NCI-H187 treated with DMSO at 0.1 percent for 48 hours (cell line): ENCODE measurements around the gene SLC43A3.
"Not testable (repeated sequence)": the region's sequence is repeated elsewhere in the genome, so short reads cannot be mapped to it uniquely, and the experiment has no call there.

Experiments used
- DNase-seq: peaks from one replicate; lab custom pipeline; 2025; lab: John Stamatoyannopoulos, UW

The SLC43A3 gene

DNA sequence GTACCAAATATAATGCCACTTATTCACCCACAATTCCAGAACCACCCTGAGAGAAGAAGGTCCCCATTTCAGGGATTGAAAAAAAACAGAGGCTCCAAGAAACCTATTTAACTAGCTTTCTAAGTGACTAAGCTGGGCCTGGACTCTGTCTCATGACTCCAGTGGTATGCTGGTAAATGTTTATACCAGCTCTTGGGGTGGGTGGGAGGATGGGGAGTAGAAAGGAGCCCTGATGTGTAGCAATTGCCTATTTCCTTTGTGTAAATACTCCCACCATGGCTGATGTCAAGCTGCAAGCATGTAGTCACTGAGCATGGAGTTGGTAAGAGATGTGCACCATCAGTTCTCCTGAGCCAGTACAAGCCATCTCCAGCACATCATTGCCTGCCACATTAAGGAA lies 48.7 kb downstream of the SLC43A3 start:
- DNase-seq: no peak

- no peak for DNase-seq
Measured at GRCh38 chr11:57377107-57377506, 49.8 kb downstream of the SLC43A3 start.

DNA sequence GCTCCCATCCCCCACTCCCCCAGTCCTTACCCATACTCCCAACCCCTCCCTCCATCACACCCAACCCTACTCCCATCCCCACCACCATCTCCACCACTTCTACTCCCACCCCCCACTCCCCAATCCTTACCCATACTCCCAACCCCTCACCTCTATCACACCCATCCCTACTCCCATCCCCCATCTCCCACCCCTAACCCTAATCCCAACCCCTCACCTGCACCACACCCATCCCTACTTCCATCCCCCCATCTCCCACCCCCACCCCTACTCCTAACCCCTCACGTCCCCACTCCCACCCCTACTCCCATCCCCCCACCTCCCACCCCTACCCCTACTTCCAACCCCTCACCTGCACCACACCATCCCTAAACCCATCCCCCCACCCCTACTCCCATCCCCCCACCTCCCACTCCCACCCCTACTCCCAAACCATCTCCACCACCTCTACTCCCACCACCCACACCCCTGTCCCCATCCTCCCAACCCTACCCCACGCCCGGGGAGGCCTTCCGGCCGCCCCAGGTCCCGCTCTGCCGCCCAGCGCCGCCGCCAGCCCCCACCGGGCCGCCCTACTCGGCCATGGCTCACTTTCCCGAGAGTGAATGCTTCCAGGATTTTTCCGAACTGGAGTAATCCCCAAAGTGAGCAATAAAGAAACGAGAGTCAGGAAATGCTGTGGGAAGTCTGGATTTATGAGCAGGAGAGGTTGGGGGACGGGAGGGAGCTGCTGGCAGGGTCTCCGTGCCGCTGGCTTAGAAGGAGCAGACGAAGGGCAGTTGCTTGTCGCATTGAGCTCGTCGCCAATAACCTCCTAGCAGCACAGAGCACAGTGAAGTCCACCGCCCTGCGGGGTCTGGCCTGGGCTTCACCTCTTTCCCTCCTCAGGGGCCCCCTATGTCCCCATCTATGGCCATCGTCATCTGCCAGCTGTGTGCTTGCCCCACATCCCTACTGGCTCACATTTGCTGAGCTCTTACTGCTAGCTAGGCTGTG lies 50.5 kb downstream of the SLC43A3 start:
- DNase-seq: no peak

DNA sequence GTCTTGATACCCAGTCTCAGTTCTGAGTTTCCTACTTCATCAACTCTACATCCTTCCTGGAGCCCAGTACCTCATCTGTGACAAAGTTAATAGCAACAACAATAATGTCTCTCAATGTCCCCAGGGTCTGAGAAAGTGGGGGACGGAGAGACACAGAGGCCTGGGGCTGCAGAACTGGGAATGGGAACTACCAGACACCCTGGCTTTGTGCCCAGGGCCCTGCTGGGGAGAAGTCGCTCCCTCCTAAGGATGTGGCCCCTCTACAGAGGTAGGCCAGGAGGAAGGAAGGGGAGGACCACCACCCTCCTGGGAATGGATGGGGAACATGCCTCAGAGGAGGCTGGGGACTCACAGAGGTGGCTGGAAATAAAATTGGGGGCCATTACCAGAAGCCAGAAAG lies 51.4 kb downstream of the SLC43A3 start:
- no peak for DNase-seq

DNA sequence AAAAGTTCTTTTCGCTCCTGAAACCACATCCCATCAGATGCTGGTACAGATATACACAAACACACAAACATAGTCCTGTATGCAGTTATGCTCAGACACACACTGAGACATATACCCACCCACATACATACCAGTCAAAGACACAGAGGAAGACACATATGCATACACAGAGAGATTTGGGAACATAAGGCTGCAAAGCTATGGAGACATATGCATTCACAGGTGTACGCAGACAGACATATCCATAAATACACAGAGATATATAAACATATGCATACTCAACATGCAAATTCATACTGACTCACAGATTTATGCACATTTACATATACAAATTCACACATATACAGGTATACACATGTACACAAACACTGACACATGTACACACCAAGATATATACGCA lies 52.0 kb downstream of the SLC43A3 start:
- DNase-seq: no peak

DNA sequence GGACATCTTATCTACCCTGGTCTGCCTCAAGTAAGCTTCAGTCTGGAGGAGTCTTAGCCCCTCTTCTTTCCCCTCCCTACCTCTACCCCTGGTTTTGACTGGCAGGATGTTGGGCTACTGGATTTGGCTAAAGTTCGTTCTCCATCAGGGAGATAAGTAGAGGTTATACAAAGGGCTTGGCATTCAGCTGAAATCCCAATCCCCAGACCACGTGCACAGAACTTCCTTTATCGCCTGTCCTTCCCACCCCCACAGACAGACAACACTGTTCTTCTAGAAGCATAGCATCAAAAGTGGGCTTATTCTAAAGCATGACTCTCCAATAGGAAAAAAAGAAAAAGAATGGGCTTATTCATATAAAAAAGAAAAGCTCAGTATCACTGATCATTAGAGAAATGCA lies 53.8 kb downstream of the SLC43A3 start:
- DNase-seq: no peak

GRCh38 chr11:57370941-57371340 lies 56.0 kb downstream of the SLC43A3 start:
- DNase-seq: no peak

GRCh38 chr11:57370251-57370650 lies 56.7 kb downstream of the SLC43A3 start:
- no peak for DNase-seq

DNA sequence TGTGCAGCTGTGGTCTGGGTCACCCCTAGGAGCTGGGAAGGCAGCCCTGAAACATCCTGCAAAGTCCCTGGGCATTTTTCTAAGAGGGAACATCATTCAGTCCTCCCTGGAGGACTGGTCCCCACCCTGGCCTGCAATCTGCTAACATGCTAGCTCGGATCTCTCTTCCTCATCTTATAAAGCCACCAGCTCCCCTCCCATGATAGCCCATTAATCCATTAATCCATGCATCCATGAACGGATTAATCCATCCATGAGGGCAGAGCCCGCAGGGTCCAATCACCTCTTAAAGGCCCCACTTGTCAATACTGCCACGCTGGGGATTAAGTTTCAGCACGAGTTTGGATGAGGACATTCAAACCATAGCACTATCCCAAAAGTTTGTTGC lies 58.1 kb downstream of the SLC43A3 start:
- DNase-seq: no peak

GRCh38 chr11:57368106-57368844 lies 58.6 kb downstream of the SLC43A3 start:
- DNase-seq: no peak

GRCh38 chr11:57364851-57365660 lies 61.9 kb downstream of the SLC43A3 start:
- DNase-seq: no peak

DNA sequence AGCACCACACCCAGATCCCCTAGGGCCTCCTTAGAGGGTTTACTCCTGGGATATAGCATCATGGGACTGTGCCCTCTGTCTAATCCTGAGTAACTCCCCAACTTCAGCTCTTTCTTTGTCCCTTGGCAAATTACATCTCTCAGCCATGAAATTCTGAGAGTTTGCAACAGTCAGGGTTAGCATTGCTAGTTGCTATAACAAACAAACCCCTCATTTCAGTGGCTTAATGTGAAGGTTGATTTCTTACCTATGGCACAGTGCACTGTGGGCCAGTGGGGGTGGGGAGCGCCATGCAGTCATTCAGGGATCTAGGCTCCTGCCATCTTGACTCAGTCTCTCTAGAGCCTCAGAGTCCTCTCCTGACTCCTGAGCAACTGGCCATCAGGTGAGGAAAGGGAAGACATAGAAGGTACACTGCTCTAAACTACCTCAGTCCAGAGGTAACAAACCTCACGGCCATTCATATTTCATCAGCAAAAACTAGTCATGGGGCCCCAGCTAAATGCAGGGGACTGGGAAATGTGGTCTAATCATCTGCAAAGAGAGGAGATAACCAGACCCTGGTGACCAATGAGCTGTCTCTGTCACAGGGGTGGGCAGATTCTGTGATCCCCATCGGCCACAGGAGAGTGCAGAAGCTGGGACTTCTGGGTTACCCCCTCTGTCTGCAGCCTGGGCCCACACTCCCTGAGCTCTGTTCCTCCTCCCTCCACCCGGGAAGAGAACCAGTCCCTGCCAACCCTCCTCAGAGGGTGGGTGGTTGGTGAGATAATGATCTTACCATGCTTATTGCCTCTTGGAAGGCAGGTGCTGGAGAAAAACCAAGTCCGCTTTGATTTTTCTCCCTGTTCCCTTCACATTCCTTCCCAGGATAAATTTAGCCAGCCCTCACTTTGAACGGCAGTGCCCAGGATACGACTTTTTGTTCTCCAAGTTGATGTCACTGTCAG lies 63.5 kb downstream of the SLC43A3 start:
- DNase-seq: no peak

DNA sequence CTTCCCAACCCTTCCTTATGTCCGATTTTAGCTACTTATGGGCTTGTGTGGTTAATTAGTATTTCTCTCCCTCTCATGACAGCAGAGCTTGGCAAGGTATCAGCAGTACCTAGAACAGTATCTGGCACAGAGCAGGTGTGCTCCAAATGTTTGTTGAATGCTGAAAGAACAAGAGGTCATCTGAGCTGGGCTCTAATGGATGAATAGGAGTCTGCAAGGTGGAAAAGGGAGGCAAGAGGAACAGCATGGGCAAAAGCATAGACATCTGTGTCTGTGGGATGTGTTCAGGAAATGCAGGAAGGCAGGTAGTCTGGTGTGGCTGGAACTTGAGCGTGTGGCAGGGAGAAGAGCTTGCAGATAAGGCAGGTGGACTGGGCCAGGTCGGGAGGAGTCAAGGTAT lies 65.0 kb downstream of the SLC43A3 start:
- DNase-seq: no peak

- DNase-seq: not testable (repeated sequence)
Measured at GRCh38 chr11:57361420-57361819, 65.5 kb downstream of the SLC43A3 start.

DNA sequence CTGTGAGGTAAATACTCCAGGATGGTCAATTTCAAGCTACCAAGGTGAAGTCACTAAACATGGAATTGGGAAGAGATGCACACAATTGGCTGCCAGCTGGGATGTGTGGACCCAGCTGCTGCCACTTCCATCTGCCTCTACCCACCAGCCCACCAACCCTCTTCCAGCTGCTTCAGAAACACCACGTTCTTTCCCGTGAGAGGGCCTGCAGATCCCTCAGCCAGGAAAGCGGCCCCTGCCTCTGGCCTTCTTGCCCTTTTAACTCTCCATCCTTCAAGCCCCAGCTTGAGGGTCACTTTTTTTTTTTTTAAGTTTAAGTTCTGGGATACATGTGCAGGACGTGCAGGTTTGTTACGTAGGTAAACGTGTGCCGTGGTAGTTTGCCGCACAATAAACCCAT lies 65.9 kb downstream of the SLC43A3 start:
- DNase-seq: no peak

DNA sequence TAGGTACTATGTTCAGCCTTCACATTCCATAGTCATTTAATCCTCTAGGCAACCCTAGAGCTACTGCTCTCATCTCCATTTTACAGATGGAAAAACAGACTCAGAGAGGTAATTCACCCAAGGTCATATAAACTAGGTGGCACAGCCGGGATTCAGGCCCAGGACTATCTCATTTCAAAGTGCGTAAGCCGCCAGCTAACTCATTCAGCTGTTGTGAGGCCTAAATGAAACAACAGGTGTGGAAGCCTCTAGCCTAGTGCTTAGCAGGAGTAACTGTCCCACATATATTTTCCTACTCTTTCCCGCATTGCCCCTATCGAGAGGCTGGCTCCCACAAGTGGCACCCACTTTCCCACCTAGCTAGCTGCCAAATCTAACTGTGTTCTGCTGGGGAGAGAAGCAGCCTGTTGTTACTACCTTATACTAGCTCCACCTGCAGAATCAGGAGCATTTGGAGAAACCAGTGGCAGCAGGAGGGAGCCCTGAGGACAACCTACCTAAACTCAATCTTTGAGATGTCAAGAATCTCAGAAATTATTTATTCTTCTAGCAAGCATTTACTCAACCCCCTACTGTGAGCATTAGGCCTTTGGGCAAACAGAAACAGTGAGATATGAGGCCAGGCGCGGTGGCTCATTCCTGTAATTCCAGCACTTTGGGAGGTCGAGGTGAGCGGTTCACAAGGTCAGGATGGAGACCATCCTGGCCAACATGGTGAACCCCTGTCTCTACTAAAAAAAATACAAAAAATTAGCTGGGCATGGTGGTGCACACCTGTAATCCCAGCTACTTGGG lies 66.8 kb downstream of the SLC43A3 start:
- DNase-seq: no peak

DNA sequence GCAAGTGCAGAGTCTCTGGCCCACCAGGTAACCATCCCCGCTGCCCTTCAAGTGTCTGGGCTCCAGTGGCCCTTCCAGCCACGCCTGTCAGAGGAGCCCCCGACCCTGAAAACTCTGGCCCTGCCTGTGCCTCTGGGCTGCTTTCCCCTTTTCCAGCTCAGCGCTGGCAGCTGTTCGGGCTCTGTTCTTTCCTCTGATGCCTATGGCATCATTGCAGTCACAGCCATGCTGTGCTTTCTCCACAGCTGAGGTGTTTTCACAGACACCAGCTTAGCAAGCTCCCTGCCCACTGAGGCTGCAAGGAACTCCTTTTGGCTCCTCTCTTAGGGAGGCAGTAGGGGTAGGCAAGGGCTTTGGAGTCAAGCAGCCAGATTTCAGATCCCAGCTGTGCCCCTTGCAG lies 67.5 kb downstream of the SLC43A3 start:
- DNase-seq: no peak

DNA sequence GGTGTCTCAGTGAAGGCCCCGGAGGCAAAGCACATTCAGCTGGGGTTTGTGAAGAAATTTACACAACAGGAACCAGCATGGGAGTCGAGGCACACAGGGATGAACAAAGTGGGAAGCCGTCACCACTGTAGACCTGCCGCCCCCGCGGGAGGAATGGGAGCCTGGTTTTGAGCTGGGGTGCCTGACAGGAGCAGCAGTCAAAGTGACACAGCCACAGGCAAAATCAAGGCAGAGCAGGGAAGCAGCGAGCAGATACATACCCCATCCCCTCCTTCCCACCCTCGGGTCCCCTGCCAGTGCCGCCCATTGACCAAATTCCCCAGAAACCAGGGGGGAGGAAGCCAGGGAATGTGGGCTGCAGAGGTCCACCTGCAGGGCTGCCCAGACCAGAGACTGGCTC lies 67.9 kb downstream of the SLC43A3 start:
- no peak for DNase-seq

DNA sequence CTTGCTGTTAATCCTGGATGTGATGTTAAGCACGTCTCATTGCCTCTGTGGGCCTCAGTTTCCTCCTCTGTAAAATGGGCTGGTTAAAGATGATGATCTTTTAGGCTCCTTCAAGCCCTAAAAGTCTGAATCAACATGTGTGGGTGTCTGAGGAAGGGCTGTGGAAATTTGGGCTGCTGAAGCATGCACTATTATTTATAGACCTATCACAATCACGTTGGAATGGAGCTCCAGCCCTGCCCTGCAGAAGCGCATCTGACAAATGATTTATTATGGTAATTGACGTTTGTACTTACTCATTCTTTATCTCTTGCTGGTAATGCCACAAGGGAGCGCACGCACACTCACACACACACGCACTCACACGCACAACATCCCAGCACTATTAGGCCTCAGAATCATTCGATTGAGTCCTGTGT lies 68.4 kb downstream of the SLC43A3 start:
- DNase-seq: no peak

- no peak for DNase-seq
Measured at GRCh38 chr11:57357856-57358255, 69.1 kb downstream of the SLC43A3 start.
